Loucy (cell line): ENCODE results near the gene LUM.

Experiments
- H2AFZ ChIP-seq: fragments of 200-600 bp; sonication (generic); 2 replicates; pipeline ENCODE4 v1.6.0; 2016; ENCODE audit warnings: antibody characterized with exemption, mild to moderate bottlenecking, low read length, moderate library complexity
- H3F3A ChIP-seq: fragments of 200-600 bp; 2 replicates; pipeline ENCODE4 v1.6.0; 2016; ENCODE audit warnings: antibody characterized with exemption, low read depth, mild to moderate bottlenecking
- H3K27me3 ChIP-seq: fragments of 200-600 bp; sonication (generic); 2 replicates; pipeline ENCODE4 v1.6.1; 2014; ENCODE audit warnings: low read length, mild to moderate bottlenecking; ENCODE audit not compliant: insufficient read depth, poor library complexity, severe bottlenecking
- H3K36me3 ChIP-seq: fragments of 200-600 bp; sonication (generic); 2 replicates; pipeline ENCODE4 v1.6.1; 2016; ENCODE audit warnings: low read length; ENCODE audit not compliant: insufficient read depth
- H3K4me1 ChIP-seq: fragments of 200-600 bp; sonication (generic); 2 replicates; pipeline ENCODE4 v1.5.1; 2014; ENCODE audit warnings: low read length, mild to moderate bottlenecking; ENCODE audit not compliant: insufficient read depth, poor library complexity, severe bottlenecking
- H3K4me2 ChIP-seq: fragments of 200-600 bp; sonication (generic); 2 replicates; pipeline ENCODE4 v1.6.0; 2014; ENCODE audit warnings: antibody characterized with exemption, low read length, low read depth, mild to moderate bottlenecking; ENCODE audit not compliant: poor library complexity, severe bottlenecking
- H3K4me3 ChIP-seq: fragments of 200-600 bp; sonication (generic); 2 replicates; pipeline ENCODE4 v1.5.1; 2014; ENCODE audit warnings: low read length, mild to moderate bottlenecking, mixed read lengths; ENCODE audit not compliant: poor library complexity, severe bottlenecking
- H3K79me2 ChIP-seq: fragments of 200-600 bp; sonication (generic); 2 replicates; pipeline ENCODE4 v1.6.1; 2014; ENCODE audit warnings: low read length; ENCODE audit not compliant: insufficient read depth
- H3K9ac ChIP-seq: fragments of 200-600 bp; sonication (generic); 2 replicates; pipeline ENCODE4 v1.6.0; 2014; ENCODE audit warnings: mild to moderate bottlenecking, low read depth, low read length, moderate library complexity; ENCODE audit not compliant: poor library complexity, severe bottlenecking
- H3K9me2 ChIP-seq: fragments of 200-600 bp; sonication (generic); replicated peaks from 2 replicates; pipeline ENCODE4 v1.6.1; 2016; ENCODE audit warnings: low read depth, low read length, mixed read lengths
- H3K9me3 ChIP-seq: fragments of 200-600 bp; sonication (generic); 2 replicates; pipeline ENCODE4 v1.6.1; 2014; ENCODE audit warnings: mild to moderate bottlenecking, antibody characterized with exemption, low read length, low read depth; ENCODE audit not compliant: insufficient read depth
- H4K20me1 ChIP-seq: fragments of 200-600 bp; sonication (generic); 2 replicates; pipeline ENCODE4 v1.6.0; 2014; ENCODE audit warnings: antibody characterized with exemption, low read length, mild to moderate bottlenecking; ENCODE audit not compliant: insufficient read depth, poor library complexity, severe bottlenecking
- EZH2phosphoT487 ChIP-seq: fragments of 200-600 bp; IDR thresholded peaks from 2 replicates; pipeline ENCODE4 v1.6.1; 2018; ENCODE audit warnings: antibody characterized with exemption, mild to moderate bottlenecking, moderate library complexity, borderline replicate concordance
- TF ChIP-seq, protein P1 (sequence below): fragments of 200-600 bp; sonication (generic); conservative IDR thresholded peaks from 2 replicates; pipeline ENCODE4 v1.5.1; 2014; ENCODE audit warnings: mild to moderate bottlenecking, antibody characterized with exemption, low read length

LUM gene, protein sequence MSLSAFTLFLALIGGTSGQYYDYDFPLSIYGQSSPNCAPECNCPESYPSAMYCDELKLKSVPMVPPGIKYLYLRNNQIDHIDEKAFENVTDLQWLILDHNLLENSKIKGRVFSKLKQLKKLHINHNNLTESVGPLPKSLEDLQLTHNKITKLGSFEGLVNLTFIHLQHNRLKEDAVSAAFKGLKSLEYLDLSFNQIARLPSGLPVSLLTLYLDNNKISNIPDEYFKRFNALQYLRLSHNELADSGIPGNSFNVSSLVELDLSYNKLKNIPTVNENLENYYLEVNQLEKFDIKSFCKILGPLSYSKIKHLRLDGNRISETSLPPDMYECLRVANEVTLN

DNA sequence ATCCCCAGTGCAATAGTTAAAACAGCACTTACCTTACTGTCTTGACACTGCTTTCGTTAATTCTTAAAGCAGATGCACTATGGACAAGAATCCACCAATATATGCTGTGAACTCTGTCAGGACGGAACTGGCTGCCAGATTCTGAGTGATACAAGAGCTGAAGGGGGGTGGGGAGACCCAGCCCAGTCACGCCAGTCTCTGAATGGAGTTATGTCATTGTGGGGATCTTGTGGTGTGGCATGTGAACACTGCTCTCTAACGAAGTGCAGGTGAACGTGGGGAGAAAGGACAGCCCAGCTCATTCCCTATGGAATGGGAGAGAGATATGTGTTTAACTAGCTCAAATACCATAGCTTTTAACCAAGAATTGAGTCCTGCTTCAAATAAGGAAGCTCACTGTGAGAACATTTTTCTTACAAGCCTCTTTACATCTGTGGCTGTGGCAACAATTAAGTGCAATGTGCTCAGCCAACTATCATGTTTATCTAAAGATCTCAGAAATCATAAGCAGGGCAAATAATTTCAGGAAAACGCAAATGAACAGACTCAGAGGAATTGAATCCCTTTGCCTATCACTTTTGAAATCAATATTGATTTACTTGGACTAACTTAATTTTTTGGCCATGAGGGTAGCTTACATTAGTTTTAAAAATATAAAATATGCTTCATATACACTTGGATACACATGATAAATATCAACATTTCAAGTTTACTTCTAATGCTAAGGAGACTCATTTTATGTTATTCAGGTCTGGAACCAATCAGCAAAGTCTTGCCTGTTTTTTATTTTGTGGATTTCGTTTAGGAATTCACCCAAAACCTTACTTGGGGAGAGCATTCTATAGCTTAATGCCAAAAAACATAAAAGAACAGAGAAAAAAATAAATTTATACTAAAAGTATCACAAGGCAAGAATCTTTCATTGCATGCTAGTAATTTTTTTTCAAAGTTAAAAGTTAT lies at the start of gene LUM:
Gene LUM (minus strand): TSS at position 129 of the 960 bp plus-strand sequence. CDS start 2,515 bp downstream, outside the sequence.
- Histone ChIP-seq H2AFZ (no peak within 1 kb of the TSS), H3F3A (no peaks in the 10 kb centered on the region), H3K9me2 (no peaks in the 10 kb centered on the region), H4K20me1 (no peaks in the 10 kb centered on the region), H3K27me3 (no peaks in the 10 kb centered on the region), H3K79me2 (no peaks in the 10 kb centered on the region), H3K9ac (no peak within 1 kb of the TSS), H3K9me3 (no peaks in the 10 kb centered on the region), H3K4me3 (no peak within 1 kb of the TSS), H3K4me1 (no peaks in the 10 kb centered on the region), H3K4me2 (no peak within 1 kb of the TSS), H3K36me3 (no peaks in the 10 kb centered on the region)
- TF ChIP-seq, protein P1, sequence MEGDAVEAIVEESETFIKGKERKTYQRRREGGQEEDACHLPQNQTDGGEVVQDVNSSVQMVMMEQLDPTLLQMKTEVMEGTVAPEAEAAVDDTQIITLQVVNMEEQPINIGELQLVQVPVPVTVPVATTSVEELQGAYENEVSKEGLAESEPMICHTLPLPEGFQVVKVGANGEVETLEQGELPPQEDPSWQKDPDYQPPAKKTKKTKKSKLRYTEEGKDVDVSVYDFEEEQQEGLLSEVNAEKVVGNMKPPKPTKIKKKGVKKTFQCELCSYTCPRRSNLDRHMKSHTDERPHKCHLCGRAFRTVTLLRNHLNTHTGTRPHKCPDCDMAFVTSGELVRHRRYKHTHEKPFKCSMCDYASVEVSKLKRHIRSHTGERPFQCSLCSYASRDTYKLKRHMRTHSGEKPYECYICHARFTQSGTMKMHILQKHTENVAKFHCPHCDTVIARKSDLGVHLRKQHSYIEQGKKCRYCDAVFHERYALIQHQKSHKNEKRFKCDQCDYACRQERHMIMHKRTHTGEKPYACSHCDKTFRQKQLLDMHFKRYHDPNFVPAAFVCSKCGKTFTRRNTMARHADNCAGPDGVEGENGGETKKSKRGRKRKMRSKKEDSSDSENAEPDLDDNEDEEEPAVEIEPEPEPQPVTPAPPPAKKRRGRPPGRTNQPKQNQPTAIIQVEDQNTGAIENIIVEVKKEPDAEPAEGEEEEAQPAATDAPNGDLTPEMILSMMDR: no peak
- TF ChIP-seq EZH2phosphoT487: no peak

DNA sequence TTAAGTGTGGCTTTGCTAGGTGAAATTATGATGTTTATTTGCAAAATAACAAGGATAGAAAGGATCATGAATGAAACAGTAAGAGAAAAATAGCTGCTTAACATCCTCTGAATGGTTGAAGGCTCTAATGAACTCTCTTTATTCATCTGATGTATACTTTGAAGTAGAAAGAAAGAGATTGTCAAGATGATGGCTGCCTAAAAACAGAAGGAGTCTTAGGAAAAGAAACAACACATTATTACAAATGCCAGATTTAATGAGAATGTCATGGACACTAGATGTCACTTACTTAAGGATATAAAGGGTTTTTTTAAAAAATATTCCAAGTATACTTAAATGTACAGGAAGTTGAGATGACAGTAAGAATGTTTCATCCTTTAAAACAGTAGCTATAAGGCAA lies 49.7 kb upstream of the LUM start:
- H3K9ac ChIP-seq: no peak overlapping the region
- H3K4me2 ChIP-seq: no peak overlapping the region
- H3K36me3 ChIP-seq: no peaks in the 10 kb centered on the region
- no peaks in the 10 kb centered on the region for H3K9me2 ChIP-seq
- H3K79me2 ChIP-seq: no peaks in the 10 kb centered on the region
- H3K9me3 ChIP-seq: no peaks in the 10 kb centered on the region
- no peak overlapping the region for H3K4me3 ChIP-seq
- no peaks in the 10 kb centered on the region for H3K4me1 ChIP-seq
- no peak overlapping the region for H2AFZ ChIP-seq
- H3F3A ChIP-seq: no peaks in the 10 kb centered on the region
- TF ChIP-seq EZH2phosphoT487: no peak
- TF ChIP-seq, protein P1: no peak
- no peaks in the 10 kb centered on the region for H4K20me1 ChIP-seq
- H3K27me3 ChIP-seq: no peaks in the 10 kb centered on the region

DNA sequence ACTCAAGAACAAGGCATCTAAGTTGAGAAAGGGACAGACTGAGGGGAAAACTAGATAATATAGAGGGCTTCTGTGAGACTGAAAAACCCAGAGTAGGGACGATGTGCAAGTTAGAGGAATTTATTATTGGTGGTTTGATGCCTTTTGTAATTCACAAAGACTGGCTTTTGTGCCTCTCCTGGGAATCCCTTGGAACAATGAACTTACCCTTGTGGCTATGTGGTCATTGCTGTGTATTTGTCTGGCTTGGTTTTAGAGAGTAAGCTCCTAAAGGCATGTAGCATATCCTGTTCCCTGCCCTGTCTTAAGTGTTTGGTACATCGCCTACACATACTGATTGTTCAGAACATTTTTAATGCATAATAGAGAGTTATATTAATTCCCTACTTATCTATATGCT lies 44.7 kb upstream of the LUM start:
- Histone ChIP-seq H3K9ac (no peak overlapping the region), H3K9me3 (no peaks in the 10 kb centered on the region), H4K20me1 (no peaks in the 10 kb centered on the region), H3K36me3 (no peaks in the 10 kb centered on the region), H3K79me2 (no peaks in the 10 kb centered on the region), H3K27me3 (no peaks in the 10 kb centered on the region), H2AFZ (no peak overlapping the region), H3K4me1 (no peaks in the 10 kb centered on the region), H3K9me2 (no peaks in the 10 kb centered on the region), H3K4me2 (no peak overlapping the region), H3K4me3 (no peak overlapping the region), H3F3A (no peaks in the 10 kb centered on the region)
- TF ChIP-seq, protein P1: no peak
- no peak for TF ChIP-seq EZH2phosphoT487
